Uterus (tissue), 4 donors: ENCODE measurements around the gene HECW1. TPM values are rescaled to one million over a fixed set of nuclear protein-coding genes. Genes with fewer than 3 reads are reported as not detected.

Source experiments
- DNase-seq, 2 donors: peaks; one replicate each; pipeline ENCODE4 v3.0.0-alpha.2; 2019 to 2020
- H3K27ac ChIP-seq, 2 donors: fragments of 200-600 bp; sonication (generic); 1 replicate in 1 of 2; 2 replicates in 1 of 2; pipeline ENCODE4 v1.5.1; 2016 to 2018
- H3K27me3 ChIP-seq, 2 donors: fragments of 200-600 bp; sonication (generic); one replicate each; pipeline ENCODE4 v1.5.1; 2018 to 2019; ENCODE audit warnings: control low read depth in 1 of 2
- H3K36me3 ChIP-seq, 2 donors: fragments of 200-600 bp; sonication (generic); one replicate each; pipeline ENCODE4 v1.5.1; 2019; ENCODE audit warnings: control low read depth in 1 of 2
- H3K4me1 ChIP-seq, 2 donors: fragments of 200-600 bp; sonication (generic); one replicate each; pipeline ENCODE4 v1.5.1; 2018 to 2019; ENCODE audit warnings: control low read depth in 1 of 2
- H3K4me3 ChIP-seq, 2 donors: fragments of 200-600 bp; sonication (generic); 1 replicate in 1 of 2; 2 replicates in 1 of 2; pipeline ENCODE4 v1.5.1; 2018 to 2019; ENCODE audit warnings: mild to moderate bottlenecking in 1 of 2
- H3K9me3 ChIP-seq, 2 donors: fragments of 200-600 bp; sonication (generic); one replicate each; pipeline ENCODE4 v1.5.1; 2019; ENCODE audit warnings: control low read depth in 1 of 2
- POLR2A ChIP-seq, 2 donors: fragments of 450-650 bp; IDR thresholded peaks; one replicate each; pipeline ENCODE4 v1.6.1; 2016; ENCODE audit warnings: antibody characterized with exemption in 2 of 2, mild to moderate bottlenecking in 1 of 2, moderate library complexity in 1 of 2
- intact Hi-C: fragments of 100-400 bp; cut with DNase I; formaldehyde crosslinking; loops from one replicate; pipeline ENCODE4 v1.15.1; 2023; ENCODE audit warnings: low total_unique reads
- total RNA-seq, 4 donors: library from RNA; depleted of rRNA in 3 of 4; stranded (reverse); fragments of >200 nt in 3 of 4; gene quantifications; one replicate each; pipeline versions ENCODE4 v1.1.0 to v1.2.4, GENCODE V29; 2014 to 2023
- TF ChIP-seq, protein P1 (sequence below), 4 experiments: fragments of 200-600 bp in 2 of 4; fragments of 450-650 bp in 2 of 4; sonication (generic) in 2 of 4; IDR thresholded peaks; one replicate each; pipeline ENCODE4 v1.5.1; 2016 to 2019; ENCODE audit warnings: antibody characterized with exemption in 4 of 4, mild to moderate bottlenecking in 2 of 4, moderate library complexity in 1 of 4
- donor health status: DM: yes; HTN: yes; CAD: no.

HECW1 gene
- total RNA-seq, 4 donors from 2014 or later, result 0.28 TPM; not detected in 3

DNA sequence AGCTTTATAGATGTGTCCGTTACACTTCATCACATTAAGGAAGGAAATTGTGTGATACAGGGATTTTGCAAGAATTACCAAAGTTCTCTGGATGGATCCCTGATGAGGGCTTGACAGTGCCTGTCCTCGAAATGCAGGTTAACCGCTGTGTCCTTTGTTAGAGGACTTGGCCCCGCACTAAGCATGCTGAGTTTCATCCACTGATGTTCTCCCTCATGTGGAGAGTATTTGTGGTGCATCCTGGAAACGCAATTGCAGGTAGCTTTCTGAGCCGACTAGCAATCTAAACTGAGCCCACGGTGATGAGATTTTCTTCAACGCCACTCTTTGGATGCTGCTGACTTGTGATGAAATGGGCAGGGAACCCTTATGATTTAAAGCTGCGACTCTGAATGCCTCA, 398.6 kb downstream of the HECW1 start:
- Histone ChIP-seq H3K4me3 (no peak overlapping the region), H3K27ac (no peak overlapping the region), H3K36me3 (no peaks in the 10 kb centered on the region), H3K4me1 (no peaks in the 10 kb centered on the region), H3K9me3 (no peaks in the 10 kb centered on the region), H3K27me3 (no peaks in the 10 kb centered on the region)
- no peak for DNase-seq
- intact Hi-C loops, result no loop called here
- TF ChIP-seq, protein P1, sequence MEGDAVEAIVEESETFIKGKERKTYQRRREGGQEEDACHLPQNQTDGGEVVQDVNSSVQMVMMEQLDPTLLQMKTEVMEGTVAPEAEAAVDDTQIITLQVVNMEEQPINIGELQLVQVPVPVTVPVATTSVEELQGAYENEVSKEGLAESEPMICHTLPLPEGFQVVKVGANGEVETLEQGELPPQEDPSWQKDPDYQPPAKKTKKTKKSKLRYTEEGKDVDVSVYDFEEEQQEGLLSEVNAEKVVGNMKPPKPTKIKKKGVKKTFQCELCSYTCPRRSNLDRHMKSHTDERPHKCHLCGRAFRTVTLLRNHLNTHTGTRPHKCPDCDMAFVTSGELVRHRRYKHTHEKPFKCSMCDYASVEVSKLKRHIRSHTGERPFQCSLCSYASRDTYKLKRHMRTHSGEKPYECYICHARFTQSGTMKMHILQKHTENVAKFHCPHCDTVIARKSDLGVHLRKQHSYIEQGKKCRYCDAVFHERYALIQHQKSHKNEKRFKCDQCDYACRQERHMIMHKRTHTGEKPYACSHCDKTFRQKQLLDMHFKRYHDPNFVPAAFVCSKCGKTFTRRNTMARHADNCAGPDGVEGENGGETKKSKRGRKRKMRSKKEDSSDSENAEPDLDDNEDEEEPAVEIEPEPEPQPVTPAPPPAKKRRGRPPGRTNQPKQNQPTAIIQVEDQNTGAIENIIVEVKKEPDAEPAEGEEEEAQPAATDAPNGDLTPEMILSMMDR (IDR thresholded peaks at IDR 0.05), result no peak
- TF ChIP-seq POLR2A (IDR thresholded peaks at IDR 0.05), result no peak

GRCh38 chr7:43511769-43512515, 399.5 kb downstream of the HECW1 start:
- DNase-seq, result no peak
- intact Hi-C loops, result no loop called here
- Histone ChIP-seq H3K4me1 (no peaks in the 10 kb centered on the region), H3K27ac (no peak overlapping the region), H3K27me3 (no peaks in the 10 kb centered on the region), H3K4me3 (no peak overlapping the region), H3K36me3 (no peaks in the 10 kb centered on the region), H3K9me3 (no peaks in the 10 kb centered on the region)
- TF ChIP-seq, protein P1 (IDR thresholded peaks at IDR 0.05), result no peak
- no peak for TF ChIP-seq POLR2A (IDR thresholded peaks at IDR 0.05)

- no peaks in the 10 kb centered on the region for H3K4me1 ChIP-seq
- no peak for DNase-seq
These were observed 400.8 kb downstream of the HECW1 start for GRCh38 chr7:43513251-43513650.

GRCh38 chr7:43516581-43517342, 404.3 kb downstream of the HECW1 start:
- Histone ChIP-seq H3K27ac (no peak overlapping the region), H3K36me3 (no peaks in the 10 kb centered on the region), H3K9me3 (no peaks in the 10 kb centered on the region), H3K4me3 (no peak overlapping the region), H3K27me3 (no peaks in the 10 kb centered on the region), H3K4me1 (no peaks in the 10 kb centered on the region)
- intact Hi-C loops, result no loop called here
- TF ChIP-seq POLR2A (IDR thresholded peaks at IDR 0.05), result no peak
- TF ChIP-seq, protein P1 (IDR thresholded peaks at IDR 0.05), result no peak
- no peak for DNase-seq

More at GRCh38 chr7:43513251-43513650, 400.8 kb downstream of the HECW1 start:
- H3K9me3 ChIP-seq, result no peaks in the 10 kb centered on the region
- no peak overlapping the region for H3K4me3 ChIP-seq
- intact Hi-C loops, result no loop called here
- H3K36me3 ChIP-seq, result no peaks in the 10 kb centered on the region
- H3K27me3 ChIP-seq, result no peaks in the 10 kb centered on the region
- TF ChIP-seq, protein P1 (IDR thresholded peaks at IDR 0.05), result no peak
- TF ChIP-seq POLR2A (IDR thresholded peaks at IDR 0.05), result no peak
- H3K27ac ChIP-seq, result no peak overlapping the region

DNA sequence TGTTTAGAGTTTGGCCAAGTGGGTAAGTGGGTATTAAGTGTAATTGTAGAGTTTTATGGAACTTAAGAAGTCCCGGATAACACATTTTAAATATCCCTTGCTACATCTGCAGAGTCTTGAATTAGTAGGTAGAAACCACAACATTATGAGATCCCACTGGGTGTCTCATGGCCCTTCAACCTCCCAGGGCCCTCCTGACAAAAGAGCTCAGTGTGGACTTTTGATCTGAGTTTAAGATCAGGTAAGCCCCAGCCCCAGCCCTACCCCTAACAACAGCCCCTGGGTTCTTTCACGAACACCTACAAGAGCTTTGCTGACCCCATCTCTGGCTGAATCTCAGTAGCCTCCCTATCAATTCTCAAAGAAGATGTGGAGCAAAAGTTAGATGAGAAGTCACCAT, 405.0 kb downstream of the HECW1 start:
- H3K27me3 ChIP-seq, result no peaks in the 10 kb centered on the region
- H3K9me3 ChIP-seq, result no peaks in the 10 kb centered on the region
- no peaks in the 10 kb centered on the region for H3K36me3 ChIP-seq
- H3K4me3 ChIP-seq, result no peak overlapping the region
- H3K4me1 ChIP-seq, result no peaks in the 10 kb centered on the region
- TF ChIP-seq, protein P1 (IDR thresholded peaks at IDR 0.05), result no peak
- TF ChIP-seq POLR2A (IDR thresholded peaks at IDR 0.05), result no peak
- intact Hi-C loops, result no loop called here
- H3K27ac ChIP-seq, result no peak overlapping the region
- no peak for DNase-seq
